ENCODE measurements around the gene GDAP1L1.
A peak's percentile ranks its signal among the peaks of the same experiment; 100 is the strongest.
"Not testable (repeated sequence)": the region's sequence is repeated elsewhere in the genome, so short reads cannot be mapped to it uniquely, and the experiment has no call there.

Gene GDAP1L1

DNA sequence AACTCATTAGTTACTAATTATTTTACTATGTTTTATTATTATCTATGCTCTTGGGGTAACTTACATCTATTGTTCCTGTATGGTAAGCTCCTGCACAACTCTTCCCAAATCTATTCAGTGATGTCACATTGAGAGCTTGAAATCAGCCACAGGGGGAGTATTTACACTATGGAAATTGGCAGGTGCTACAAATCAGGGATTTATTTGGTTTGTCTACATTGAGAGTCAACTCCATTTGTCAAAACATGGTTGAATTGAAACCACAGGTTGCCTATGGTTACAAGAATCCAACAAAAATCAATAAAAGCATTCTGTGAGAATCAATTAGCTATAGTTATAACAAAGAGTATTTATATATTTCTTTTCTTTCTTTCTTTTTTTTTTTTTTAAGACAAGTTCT lies 67.8 kb downstream of the GDAP1L1 start:
- no peak overlapping the region for H3K4me3 ChIP-seq (ENCODE audit: low read depth, low read length)
- DNase-seq (ENCODE audit: low read depth) = no peak
- in situ Hi-C loops (cut with HindIII; ENCODE audit: low sequenced_read_pairs) = no loop called here
- TF ChIP-seq, protein P1, sequence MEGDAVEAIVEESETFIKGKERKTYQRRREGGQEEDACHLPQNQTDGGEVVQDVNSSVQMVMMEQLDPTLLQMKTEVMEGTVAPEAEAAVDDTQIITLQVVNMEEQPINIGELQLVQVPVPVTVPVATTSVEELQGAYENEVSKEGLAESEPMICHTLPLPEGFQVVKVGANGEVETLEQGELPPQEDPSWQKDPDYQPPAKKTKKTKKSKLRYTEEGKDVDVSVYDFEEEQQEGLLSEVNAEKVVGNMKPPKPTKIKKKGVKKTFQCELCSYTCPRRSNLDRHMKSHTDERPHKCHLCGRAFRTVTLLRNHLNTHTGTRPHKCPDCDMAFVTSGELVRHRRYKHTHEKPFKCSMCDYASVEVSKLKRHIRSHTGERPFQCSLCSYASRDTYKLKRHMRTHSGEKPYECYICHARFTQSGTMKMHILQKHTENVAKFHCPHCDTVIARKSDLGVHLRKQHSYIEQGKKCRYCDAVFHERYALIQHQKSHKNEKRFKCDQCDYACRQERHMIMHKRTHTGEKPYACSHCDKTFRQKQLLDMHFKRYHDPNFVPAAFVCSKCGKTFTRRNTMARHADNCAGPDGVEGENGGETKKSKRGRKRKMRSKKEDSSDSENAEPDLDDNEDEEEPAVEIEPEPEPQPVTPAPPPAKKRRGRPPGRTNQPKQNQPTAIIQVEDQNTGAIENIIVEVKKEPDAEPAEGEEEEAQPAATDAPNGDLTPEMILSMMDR (IDR thresholded peaks at IDR 0.05; ENCODE audit: low read depth, low read length, missing control alignments) = no peak

DNA sequence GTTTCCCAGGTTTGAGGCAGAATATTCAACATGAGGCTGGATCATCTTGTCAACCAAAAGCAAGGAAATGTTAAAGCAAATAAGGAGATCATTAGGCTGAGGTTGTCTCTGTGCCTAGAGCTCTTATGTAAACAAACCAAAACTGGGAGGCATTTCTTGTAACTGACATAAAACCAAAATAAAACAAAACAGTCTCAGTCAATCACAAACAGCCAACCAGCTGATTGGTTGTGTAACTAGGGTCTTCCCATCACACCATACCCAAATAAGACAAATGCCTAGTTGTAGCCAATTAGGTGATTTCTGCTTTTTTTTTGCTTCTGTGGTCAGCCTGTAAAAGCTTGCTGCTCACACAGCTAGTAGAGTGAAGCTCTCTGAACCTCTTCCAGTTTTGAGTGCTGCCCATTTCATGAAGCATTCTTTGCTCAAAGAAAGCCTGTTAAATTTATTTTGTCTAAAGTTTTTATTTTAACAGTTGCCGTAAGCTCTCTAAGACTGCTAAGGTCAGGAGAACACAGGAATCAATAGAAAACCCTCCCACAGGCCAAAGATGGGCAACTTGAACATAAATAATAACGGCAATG lies 72.8 kb downstream of the GDAP1L1 start:
- no peak for DNase-seq (ENCODE audit: low read depth)
- TF ChIP-seq, protein P1 (IDR thresholded peaks at IDR 0.05; ENCODE audit: low read depth, low read length, missing control alignments) = no peak
- no peak overlapping the region for H3K4me3 ChIP-seq (ENCODE audit: low read depth, low read length)
- in situ Hi-C loops (cut with HindIII; ENCODE audit: low sequenced_read_pairs) = loop anchor here (10.0 kb wide), 1 partner anchor 65 kb away; no protein-coding TSS in a partner anchor

- in situ Hi-C loops (cut with HindIII; ENCODE audit: low sequenced_read_pairs) = loop anchor here (10.0 kb wide), 1 partner anchor 60 kb away; no protein-coding TSS in a partner anchor
- no peak overlapping the region for H3K4me3 ChIP-seq (ENCODE audit: low read depth, low read length)
- TF ChIP-seq, protein P1 (IDR thresholded peaks at IDR 0.05; ENCODE audit: low read depth, low read length, missing control alignments) = no peak
- DNase-seq (ENCODE audit: low read depth) = no peak
Observed at GRCh38 chr20:44324343-44324742, 77.2 kb downstream of the GDAP1L1 start.

DNA sequence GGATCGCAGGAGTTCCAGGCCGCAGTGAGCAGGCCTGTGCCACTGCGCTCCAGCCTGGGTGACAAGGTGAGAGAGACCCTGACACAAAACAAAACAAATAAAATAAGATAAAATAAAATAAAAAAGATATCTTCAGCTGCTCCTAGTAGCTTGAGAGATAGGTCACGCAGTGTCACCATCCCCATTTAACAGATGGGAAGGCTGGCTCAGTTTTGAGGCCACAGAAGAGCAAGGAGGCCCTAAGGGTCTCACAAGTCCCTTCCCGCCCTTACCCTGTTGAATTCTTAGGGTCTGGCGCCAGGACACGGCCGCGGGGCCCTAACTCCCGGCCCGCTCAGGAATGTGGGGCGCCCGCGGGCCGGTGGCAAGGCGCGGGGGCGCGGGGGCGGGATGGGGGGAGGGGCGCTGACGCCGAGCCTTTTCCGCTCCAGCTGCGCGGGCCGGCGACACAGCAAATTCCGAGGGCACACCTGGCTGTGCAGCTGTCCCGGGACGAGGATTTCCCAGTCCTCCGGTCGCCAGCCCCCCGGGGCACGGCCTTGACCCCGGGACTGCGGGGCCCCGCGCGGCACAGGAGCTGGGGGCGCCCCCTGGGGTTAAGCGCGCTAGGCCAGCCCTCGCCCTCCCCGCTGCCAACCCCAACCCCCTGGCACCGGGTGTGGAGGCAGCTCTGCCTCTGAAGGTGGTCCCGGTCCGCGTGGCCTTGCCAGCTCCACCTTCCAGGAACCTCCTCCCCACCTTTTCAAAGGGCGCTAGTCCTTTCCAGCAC lies 79.5 kb downstream of the GDAP1L1 start:
- DNase-seq (ENCODE audit: low read depth) = no peak
- in situ Hi-C loops (cut with HindIII; ENCODE audit: low sequenced_read_pairs) = loop anchor here (10.0 kb wide), 1 partner anchor 58 kb away; no protein-coding TSS in a partner anchor
- TF ChIP-seq, protein P1 (IDR thresholded peaks at IDR 0.05; ENCODE audit: low read depth, low read length, missing control alignments) = no peak
- H3K4me3 ChIP-seq (ENCODE audit: low read depth, low read length) = peak overlapping the region; percentile 18

GRCh38 chr20:44327748-44328147 lies 80.6 kb downstream of the GDAP1L1 start:
- not testable (repeated sequence) for H3K4me3 ChIP-seq (ENCODE audit: low read depth, low read length); DNase-seq (ENCODE audit: low read depth)
- in situ Hi-C loops (cut with HindIII; ENCODE audit: low sequenced_read_pairs) = loop anchor here (10.0 kb wide), 1 partner anchor 57 kb away; no protein-coding TSS in a partner anchor

- no peak for DNase-seq (ENCODE audit: low read depth)
- TF ChIP-seq, protein P1 (IDR thresholded peaks at IDR 0.05; ENCODE audit: low read depth, low read length, missing control alignments) = no peak
- in situ Hi-C loops (cut with HindIII; ENCODE audit: low sequenced_read_pairs) = loop anchor here (10.0 kb wide), 1 partner anchor 56 kb away; no protein-coding TSS in a partner anchor
- H3K4me3 ChIP-seq (ENCODE audit: low read depth, low read length) = no peak overlapping the region
Observed at GRCh38 chr20:44328428-44328827, 81.3 kb downstream of the GDAP1L1 start.

Data from astrocyte of the cerebellum (primary cell).